GM21576 (cell line): ENCODE results near the gene NFIB.

Experiments
- ATAC-seq: cut with Tn5 transposase; IDR thresholded peaks from one replicate; pipeline ENCODE4 v1.9.1; 2021; ENCODE audit warnings: mild to moderate bottlenecking, moderate library complexity; ENCODE audit not compliant: unreplicated experiment

Gene NFIB

GRCh38 chr9:14249527-14249926, 64.4 kb downstream of the NFIB start:
- no peak for ATAC-seq

- no peak for ATAC-seq
Measured at GRCh38 chr9:14248149-14248548, 65.8 kb downstream of the NFIB start.

GRCh38 chr9:14247577-14247976, 66.4 kb downstream of the NFIB start:
- no peak for ATAC-seq

- ATAC-seq, result no peak
Measured at GRCh38 chr9:14246951-14247350, 67.0 kb downstream of the NFIB start.

GRCh38 chr9:14245901-14246525, 67.9 kb downstream of the NFIB start:
- ATAC-seq, result no peak

GRCh38 chr9:14243514-14244042, 70.4 kb downstream of the NFIB start:
- ATAC-seq, result no peak

GRCh38 chr9:14242150-14242805, 71.7 kb downstream of the NFIB start:
- no peak for ATAC-seq

GRCh38 chr9:14240537-14240936, 73.4 kb downstream of the NFIB start:
- no peak for ATAC-seq

GRCh38 chr9:14238518-14238917, 75.4 kb downstream of the NFIB start:
- ATAC-seq, result no peak

- ATAC-seq, result no peak
Measured at GRCh38 chr9:14238079-14238478, 75.9 kb downstream of the NFIB start.

GRCh38 chr9:14236591-14236990, 77.3 kb downstream of the NFIB start:
- no peak for ATAC-seq

- ATAC-seq, result no peak
Measured at GRCh38 chr9:14232111-14232510, 81.8 kb downstream of the NFIB start.

- no peak for ATAC-seq
Measured at GRCh38 chr9:14231196-14231990, 82.5 kb downstream of the NFIB start.

GRCh38 chr9:14228602-14229001, 85.3 kb downstream of the NFIB start:
- ATAC-seq, result no peak

- ATAC-seq, result no peak
Measured at GRCh38 chr9:14226855-14227532, 86.9 kb downstream of the NFIB start.

- no peak for ATAC-seq
Measured at GRCh38 chr9:14223081-14223480, 90.9 kb downstream of the NFIB start.

GRCh38 chr9:14222149-14222835, 91.6 kb downstream of the NFIB start:
- no peak for ATAC-seq

- no peak for ATAC-seq
Measured at GRCh38 chr9:14221558-14221957, 92.4 kb downstream of the NFIB start.

- no peak for ATAC-seq
Measured at GRCh38 chr9:14221119-14221518, 92.8 kb downstream of the NFIB start.

- no peak for ATAC-seq
Measured at GRCh38 chr9:14220256-14220655, 93.7 kb downstream of the NFIB start.

GRCh38 chr9:14219850-14220249, 94.1 kb downstream of the NFIB start:
- ATAC-seq, result no peak
